DND-41 (cell line): ENCODE measurements around the gene TMIGD1.
"Not testable (repeated sequence)": the region's sequence is repeated elsewhere in the genome, so short reads cannot be mapped to it uniquely, and the experiment has no call there.

Experiments
- ATAC-seq: fragments of 200-7000 bp; cut with Tn5 transposase; 3 replicates; pipeline ENCODE4 v1.9.1; 2021; ENCODE audit warnings: low read depth; ENCODE audit not compliant: insufficient read depth
- DNase-seq: peaks from one replicate; pipeline ENCODE4 v3.0.0-alpha.2; 2020
- H2AFZ ChIP-seq: 2 replicates; pipeline ENCODE4 v1.6.0; 2012; ENCODE audit warnings: low read depth, low read length
- H3K27ac ChIP-seq: 2 replicates; pipeline ENCODE4 v1.5.1; 2012; ENCODE audit warnings: low read length, inconsistent platforms
- H3K27me3 ChIP-seq: fragments of 200-600 bp; sonication (generic); 2 replicates; pipeline ENCODE4 v1.6.0; 2012; ENCODE audit warnings: low read length, mild to moderate bottlenecking, inconsistent platforms; ENCODE audit not compliant: insufficient read depth, poor library complexity
- H3K36me3 ChIP-seq: 2 replicates; pipeline ENCODE4 v1.5.1; 2012; ENCODE audit warnings: low read length, inconsistent platforms; ENCODE audit not compliant: insufficient read depth
- H3K4me1 ChIP-seq: 2 replicates; pipeline ENCODE4 v1.5.1; 2012; ENCODE audit warnings: mild to moderate bottlenecking, low read length; ENCODE audit not compliant: insufficient read depth
- H3K4me2 ChIP-seq: 2 replicates; pipeline ENCODE4 v1.6.0; 2012; ENCODE audit warnings: mild to moderate bottlenecking, moderate library complexity, low read length, inconsistent platforms; ENCODE audit not compliant: insufficient read depth
- H3K4me3 ChIP-seq, 2 experiments: fragments of 200-600 bp in 1 of 2; shearing (Covaris generic) in 1 of 2; 2 replicates each; pipeline ENCODE4 v1.5.1; 2012 to 2016; ENCODE audit warnings: inconsistent platforms in 2 of 2, low read length in 2 of 2, mild to moderate bottlenecking in 2 of 2, low read depth in 1 of 2, moderate library complexity in 1 of 2
- H3K79me2 ChIP-seq: 2 replicates; pipeline ENCODE4 v1.6.0; 2012; ENCODE audit warnings: low read length, inconsistent platforms; ENCODE audit not compliant: insufficient read depth
- H3K9ac ChIP-seq: 2 replicates; pipeline ENCODE4 v1.6.0; 2012; ENCODE audit warnings: low read depth, mild to moderate bottlenecking, inconsistent platforms, low read length, moderate library complexity
- H3K9me3 ChIP-seq: 2 replicates; pipeline ENCODE4 v1.5.1; 2012; ENCODE audit warnings: low read length, moderate library complexity, mild to moderate bottlenecking, inconsistent platforms; ENCODE audit not compliant: insufficient read depth, severe bottlenecking
- H4K20me1 ChIP-seq: 2 replicates; pipeline ENCODE4 v1.6.0; 2012; ENCODE audit warnings: low read length; ENCODE audit not compliant: insufficient read depth
- EZH2 ChIP-seq: IDR thresholded peaks from 3 replicates; pipeline ENCODE4 v1.6.1; 2012; ENCODE audit warnings: borderline replicate concordance, low read depth, mild to moderate bottlenecking, moderate library complexity, low read length, inconsistent platforms; ENCODE audit not compliant: severe bottlenecking
- TF ChIP-seq, protein P1 (sequence below): IDR thresholded peaks from 2 replicates; pipeline ENCODE4 v1.5.1; 2012; ENCODE audit warnings: borderline replicate concordance, low read length, moderate library complexity, mild to moderate bottlenecking; ENCODE audit not compliant: poor library complexity, severe bottlenecking; ENCODE audit errors: extremely low read depth

The TMIGD1 gene

DNA sequence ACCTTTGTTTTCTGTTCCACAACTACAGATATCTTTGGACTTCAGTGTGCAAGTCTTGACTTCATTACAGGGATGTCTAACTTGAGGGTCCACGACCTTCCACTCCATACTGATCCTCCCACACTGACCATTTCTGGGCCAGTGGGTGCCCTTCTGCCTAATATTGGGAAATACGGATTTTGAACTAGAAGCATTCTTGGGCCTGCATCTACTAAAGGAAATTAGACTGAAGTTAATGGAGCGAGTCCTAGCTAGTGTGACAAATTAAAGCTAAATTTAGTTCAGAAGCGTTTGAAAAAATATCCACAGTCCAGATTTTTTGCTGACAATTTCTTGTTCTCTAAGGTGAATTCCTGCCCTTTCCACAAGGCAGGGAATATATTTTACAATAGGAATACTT, 9.9 kb upstream of the TMIGD1 start:
- ATAC-seq (no peak), DNase-seq (no peak)
- no peak overlapping the region for H3K4me2 ChIP-seq
- H3K36me3 ChIP-seq = no peaks in the 10 kb centered on the region
- no peak overlapping the region for H3K4me3 ChIP-seq
- peaks cover 3% of the 10 kb centered on the region for H3K27me3 ChIP-seq
- H2AFZ ChIP-seq = no peak overlapping the region
- H3K27ac ChIP-seq = no peak overlapping the region
- no peaks in the 10 kb centered on the region for H3K9me3 ChIP-seq
- no peaks in the 10 kb centered on the region for H3K79me2 ChIP-seq
- no peaks in the 10 kb centered on the region for H4K20me1 ChIP-seq
- no peaks in the 10 kb centered on the region for H3K4me1 ChIP-seq
- no peak for TF ChIP-seq EZH2
- TF ChIP-seq, protein P1, sequence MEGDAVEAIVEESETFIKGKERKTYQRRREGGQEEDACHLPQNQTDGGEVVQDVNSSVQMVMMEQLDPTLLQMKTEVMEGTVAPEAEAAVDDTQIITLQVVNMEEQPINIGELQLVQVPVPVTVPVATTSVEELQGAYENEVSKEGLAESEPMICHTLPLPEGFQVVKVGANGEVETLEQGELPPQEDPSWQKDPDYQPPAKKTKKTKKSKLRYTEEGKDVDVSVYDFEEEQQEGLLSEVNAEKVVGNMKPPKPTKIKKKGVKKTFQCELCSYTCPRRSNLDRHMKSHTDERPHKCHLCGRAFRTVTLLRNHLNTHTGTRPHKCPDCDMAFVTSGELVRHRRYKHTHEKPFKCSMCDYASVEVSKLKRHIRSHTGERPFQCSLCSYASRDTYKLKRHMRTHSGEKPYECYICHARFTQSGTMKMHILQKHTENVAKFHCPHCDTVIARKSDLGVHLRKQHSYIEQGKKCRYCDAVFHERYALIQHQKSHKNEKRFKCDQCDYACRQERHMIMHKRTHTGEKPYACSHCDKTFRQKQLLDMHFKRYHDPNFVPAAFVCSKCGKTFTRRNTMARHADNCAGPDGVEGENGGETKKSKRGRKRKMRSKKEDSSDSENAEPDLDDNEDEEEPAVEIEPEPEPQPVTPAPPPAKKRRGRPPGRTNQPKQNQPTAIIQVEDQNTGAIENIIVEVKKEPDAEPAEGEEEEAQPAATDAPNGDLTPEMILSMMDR = no peak
- no peak overlapping the region for H3K9ac ChIP-seq

DNA sequence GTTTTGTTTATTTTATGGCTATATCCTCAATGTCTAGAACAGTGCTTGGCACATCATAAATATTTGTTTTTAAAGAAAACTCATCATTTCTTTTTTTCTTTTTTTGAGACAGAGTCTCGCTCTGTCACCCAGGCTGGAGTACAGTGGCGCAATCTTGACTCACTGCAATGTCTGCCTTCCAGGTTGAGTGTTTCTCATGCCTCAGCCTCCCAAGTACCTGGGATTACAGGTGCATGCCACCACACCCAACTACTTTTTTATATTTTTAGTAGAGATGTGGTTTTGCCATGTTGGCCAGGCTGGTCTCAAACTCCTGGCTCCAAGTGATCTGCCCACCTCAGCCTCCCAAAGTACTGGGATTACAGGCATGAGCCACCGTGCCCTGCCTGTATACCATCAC, 9.4 kb upstream of the TMIGD1 start:
- H3K9me3 ChIP-seq, H3K36me3 ChIP-seq, H3K27ac ChIP-seq, H3K9ac ChIP-seq, ATAC-seq, H3K4me1 ChIP-seq, H3K27me3 ChIP-seq, H3K4me3 ChIP-seq, H2AFZ ChIP-seq, H4K20me1 ChIP-seq, DNase-seq, H3K79me2 ChIP-seq, H3K4me2 ChIP-seq: not testable (repeated sequence)

DNA sequence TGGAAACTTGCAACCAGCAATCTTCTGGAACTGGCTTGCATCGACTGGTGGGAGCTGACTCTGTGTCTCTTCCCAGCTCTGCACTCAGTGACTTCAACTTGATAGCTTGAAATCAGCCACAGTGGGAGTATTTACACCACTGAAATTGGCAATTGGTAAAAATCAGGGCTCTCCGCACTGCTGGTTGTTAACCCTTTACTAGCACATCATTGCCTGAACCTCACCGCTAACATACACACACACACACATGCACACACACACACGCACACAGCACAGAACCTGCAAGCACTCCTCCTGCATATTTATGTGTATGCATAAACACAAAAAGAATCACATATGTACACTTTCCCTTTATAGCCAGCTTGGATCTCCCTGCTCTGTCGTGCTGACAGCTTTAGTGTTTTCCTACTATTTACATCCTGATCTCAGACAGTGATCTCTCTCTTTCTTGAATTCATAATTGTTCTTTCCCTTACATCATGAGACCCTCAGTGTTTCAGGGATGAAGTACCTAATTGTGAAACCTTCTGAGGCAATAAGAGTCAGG, 7.9 kb upstream of the TMIGD1 start:
- Histone ChIP-seq H3K27ac (no peak overlapping the region), H3K4me2 (no peak overlapping the region), H3K79me2 (no peaks in the 10 kb centered on the region), H3K4me3 (no peak overlapping the region), H4K20me1 (no peaks in the 10 kb centered on the region), H3K27me3 (peaks cover 3% of the 10 kb centered on the region), H3K4me1 (no peaks in the 10 kb centered on the region), H3K9ac (no peak overlapping the region), H3K9me3 (no peaks in the 10 kb centered on the region), H3K36me3 (no peaks in the 10 kb centered on the region), H2AFZ (no peak overlapping the region)
- ATAC-seq (no peak), DNase-seq (no peak)
- no peak for TF ChIP-seq EZH2
- TF ChIP-seq, protein P1 = no peak

DNA sequence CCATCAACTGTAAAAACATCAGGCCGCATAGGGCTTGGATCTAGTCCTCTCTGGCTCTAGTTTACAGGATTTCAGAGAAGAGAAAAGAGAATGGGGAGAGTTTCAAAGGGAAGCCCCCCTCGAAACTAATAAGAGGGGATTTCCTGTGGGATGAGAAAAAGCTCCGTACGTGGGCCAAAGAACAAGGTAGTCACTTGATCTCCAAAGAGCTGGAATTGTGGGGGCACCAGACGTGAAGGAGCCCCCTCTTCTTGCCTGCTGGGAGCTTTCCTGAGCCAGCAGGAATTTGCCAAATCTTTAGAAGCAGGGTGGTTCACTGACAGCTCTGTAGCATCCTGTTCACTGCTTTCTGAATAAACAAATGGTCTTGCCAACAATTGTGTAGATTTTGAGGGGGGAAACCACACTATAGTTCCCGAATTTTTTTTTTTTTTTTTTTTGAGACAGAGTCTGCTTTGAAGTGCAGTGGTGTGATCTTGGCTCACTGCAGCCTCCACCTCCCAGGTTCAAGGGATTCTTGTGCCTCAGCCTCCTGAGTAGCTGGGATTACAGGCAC, 7.0 kb upstream of the TMIGD1 start:
- ATAC-seq (no peak), DNase-seq (no peak)
- H3K9ac ChIP-seq = no peak overlapping the region
- H3K36me3 ChIP-seq = no peaks in the 10 kb centered on the region
- H2AFZ ChIP-seq = no peak overlapping the region
- no peaks in the 10 kb centered on the region for H3K9me3 ChIP-seq
- no peak overlapping the region for H3K4me2 ChIP-seq
- TF ChIP-seq EZH2 = no peak
- TF ChIP-seq, protein P1 = no peak
- H3K79me2 ChIP-seq = no peaks in the 10 kb centered on the region
- no peaks in the 10 kb centered on the region for H4K20me1 ChIP-seq
- no peaks in the 10 kb centered on the region for H3K4me1 ChIP-seq
- H3K4me3 ChIP-seq = no peak overlapping the region
- H3K27ac ChIP-seq = no peak overlapping the region
- peaks cover 3% of the 10 kb centered on the region for H3K27me3 ChIP-seq
